ENCODE data around the gene SIX5.
"Not testable (repeated sequence)": the region's sequence is repeated elsewhere in the genome, so short reads cannot be mapped to it uniquely, and the experiment has no call there.

SIX5 gene

DNA sequence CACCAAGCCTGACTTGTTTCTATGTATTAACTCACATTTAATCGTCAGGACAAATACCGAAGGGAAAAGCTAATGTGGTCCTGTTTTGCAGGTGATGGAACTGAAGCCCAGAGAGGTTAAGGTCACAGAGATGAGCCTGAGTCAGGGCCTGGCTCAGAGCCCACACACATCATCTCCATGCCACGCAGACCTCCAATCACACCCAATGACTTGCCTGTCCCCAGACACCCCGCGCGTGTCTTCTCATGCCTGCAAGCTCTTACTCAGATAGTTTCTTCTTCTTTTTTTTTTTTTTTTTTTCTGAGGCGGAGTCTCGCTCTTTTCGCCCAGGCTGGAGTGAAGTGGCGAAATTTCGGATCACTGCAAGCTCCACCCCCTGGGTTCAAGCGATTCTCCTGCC is 16.4 kb downstream of the SIX5 start:
- DNase-seq = no peak

DNA sequence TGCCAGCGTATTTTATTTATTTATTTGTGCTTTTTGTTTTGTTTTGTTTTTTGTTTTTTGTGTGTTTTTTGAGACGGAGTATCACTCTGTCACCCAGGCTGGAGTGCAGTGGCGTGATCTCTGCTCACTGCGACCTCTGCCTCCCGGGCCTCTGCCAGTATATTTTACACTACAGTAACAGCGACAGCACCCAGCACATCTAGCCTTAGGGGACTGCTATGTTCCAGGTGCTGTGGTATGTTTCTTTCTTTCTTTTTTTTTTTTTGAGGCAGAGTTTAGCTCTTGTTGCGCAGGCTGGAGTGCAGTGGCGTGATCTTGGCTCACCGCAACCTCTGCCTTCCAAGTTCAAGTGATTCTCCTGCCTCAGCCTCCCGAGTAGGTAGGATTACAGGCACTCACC is 17.6 kb downstream of the SIX5 start:
- not testable (repeated sequence) for DNase-seq

- DNase-seq = no peak
These were observed 21.5 kb downstream of the SIX5 start for GRCh38 chr19:45747513-45747912.

GRCh38 chr19:45746866-45747265 is 22.2 kb downstream of the SIX5 start:
- no peak for DNase-seq

GRCh38 chr19:45745606-45746005 is 23.4 kb downstream of the SIX5 start:
- no peak for DNase-seq

DNA sequence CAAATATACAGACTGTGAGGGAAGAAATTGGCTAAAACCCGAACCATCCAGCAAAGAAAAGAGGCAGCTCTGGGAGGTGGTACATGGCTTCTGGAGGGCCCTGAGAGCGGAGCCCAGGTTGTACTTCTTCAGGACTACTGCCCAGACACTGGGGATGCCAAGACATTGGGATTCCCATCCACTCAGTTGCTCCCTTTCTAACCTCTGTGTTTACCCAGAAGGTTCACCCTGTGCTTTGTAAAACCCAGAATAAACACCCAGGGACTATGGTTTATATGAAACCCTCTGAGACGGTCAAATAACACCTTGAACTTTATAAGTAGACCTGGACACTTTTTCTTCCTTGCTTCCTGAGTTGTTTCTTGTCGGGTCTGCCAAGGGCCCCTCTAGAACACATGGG is 26.1 kb downstream of the SIX5 start:
- no peak for DNase-seq

DNA sequence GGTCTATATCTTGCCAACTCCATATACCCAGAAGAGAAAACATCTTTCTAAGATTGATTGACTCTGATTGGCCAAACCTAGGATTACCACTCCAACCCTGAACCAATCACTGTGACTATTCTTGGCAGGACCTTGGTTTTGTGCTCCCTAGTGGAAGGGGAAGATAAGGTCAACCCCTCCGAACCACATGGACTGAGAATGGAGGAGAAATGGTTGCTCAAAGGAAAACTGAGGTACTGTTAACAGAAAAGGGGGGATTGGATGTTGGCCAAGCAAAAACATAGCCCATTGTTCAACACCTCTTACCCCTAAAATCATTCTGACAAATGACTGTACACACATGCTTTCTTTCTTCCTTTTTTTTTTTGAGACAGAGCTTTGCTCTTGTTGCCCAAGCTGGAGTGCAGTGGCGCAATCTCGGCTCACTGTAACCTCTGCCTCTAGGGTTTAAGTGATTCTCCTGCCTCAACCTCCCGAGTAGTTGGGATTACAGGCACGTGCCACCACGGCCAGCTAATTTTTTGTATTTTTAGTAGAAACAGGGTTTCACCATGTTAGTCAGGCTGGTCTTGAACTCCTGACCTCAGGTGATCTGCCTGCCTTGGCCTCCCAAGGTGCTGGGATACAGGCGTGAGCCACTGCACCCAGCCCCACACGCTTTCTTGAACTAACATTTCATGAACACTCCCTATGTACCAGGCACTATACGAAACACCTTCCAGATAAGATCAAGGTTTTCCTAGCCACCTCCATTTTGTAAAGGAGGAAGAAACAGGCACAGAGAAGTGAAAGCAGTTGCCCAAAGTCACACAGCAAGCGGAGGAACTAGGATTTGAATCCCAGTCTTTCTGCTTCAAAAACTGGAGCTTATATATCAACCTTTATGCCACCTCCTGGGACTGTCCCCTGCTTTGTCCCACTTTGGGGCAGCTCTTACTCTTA is 29.3 kb downstream of the SIX5 start:
- DNase-seq = no peak

DNA sequence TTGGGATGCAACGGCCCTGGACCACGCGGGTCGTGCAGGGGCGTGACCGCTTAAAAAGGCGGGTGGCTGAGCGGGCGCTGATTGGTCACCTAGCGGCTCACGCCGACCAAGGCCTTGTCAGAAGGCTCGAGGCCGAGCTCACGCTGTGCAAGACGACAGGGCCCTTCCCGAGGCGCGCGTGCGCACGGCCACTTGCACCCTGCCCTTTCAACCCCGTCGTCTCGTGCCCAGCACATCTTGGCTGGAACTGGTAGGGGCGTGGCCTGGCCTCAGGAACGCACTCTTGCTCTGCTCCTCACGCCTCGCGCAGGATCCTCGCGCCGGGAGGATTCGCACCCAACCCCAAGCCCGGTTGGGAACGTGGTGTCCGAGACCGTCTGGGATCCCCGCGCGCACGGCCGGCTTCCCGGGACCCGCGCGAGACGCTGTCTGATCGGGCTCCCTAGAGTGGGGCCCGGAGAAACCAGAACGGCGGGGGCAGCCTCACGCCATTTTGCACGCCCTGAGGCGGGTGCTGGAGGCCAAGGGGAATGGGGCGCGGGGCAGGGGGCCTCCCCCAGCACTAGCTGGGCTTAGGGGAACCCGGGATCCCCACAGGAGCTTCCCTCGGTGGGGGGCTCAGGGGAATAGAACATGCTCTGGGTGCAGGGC is 35.8 kb downstream of the SIX5 start, which contains the start of gene MEIOSIN:
Gene MEIOSIN (plus strand): TSS at position 280 of the 651 bp plus-strand sequence. CDS start 1,938 bp downstream, outside the sequence.
- no peak for DNase-seq

GRCh38 chr19:45730368-45731288 is 38.4 kb downstream of the SIX5 start, which contains the start of gene FBXO46:
Gene FBXO46 (minus strand): TSS chr19:45730896. CDS start chr19:45713495, 17,401 bp downstream.
- peak; percentile 90 to 94 for DNase-seq

GRCh38 chr19:45729800-45730290 is 39.2 kb downstream of the SIX5 start:
- DNase-seq = peak; percentile 18 to 29

- not testable (repeated sequence) for DNase-seq
These were observed 40.4 kb downstream of the SIX5 start for GRCh38 chr19:45728683-45729082.

DNA sequence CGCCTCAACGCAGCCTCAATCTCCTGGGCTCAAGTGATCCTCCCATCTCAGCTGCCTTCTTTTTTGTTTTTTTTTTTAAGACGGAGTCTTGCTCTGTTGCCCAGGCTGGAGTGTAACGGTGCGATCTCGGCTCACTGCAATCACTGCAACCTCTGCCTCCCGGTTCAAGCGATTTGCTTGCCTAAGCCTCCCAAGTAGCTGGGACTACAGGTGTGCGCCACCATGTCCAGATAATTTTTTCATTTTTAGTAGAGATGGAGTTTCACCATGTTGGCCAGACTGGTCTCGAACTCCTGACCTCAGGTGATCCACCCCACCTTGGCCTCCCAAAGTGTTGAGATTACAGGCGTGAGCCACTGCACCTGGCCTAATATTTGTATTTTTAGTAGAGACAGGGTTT is 49.0 kb downstream of the SIX5 start:
- not testable (repeated sequence) for DNase-seq

DNA sequence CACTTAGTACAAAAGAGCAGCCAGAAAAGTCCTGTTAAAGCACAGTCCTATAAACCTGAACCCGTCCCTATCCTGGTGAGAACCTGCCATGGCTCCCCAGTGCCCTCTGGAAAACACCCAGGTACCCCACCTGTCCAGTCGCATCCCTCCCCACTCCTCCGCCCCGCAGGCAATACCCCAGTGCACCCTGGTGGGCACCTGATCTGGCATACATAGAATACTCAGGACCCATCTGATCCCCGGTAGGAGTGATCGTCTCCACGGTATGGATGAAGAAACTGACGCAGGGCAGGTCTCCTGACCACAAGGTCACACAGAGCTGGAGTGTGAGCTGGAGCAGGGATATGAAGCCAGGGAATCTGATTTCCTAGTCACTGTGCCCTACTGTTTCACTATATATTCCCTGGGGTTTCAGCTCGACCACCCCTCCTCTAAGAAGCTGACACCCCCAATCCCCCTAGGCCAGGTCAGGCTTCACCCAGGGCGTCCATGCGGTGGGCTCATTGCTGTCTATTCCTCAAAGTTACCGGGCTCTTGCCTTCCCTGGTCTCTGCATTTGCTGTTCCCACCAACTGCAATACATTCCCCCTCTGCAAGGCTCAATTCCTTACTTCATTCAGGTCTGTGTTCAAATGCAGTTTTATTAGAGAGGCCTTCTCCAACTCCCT is 50.9 kb downstream of the SIX5 start:
- DNase-seq = no peak

- peak; percentile 97 for DNase-seq
These were observed 51.7 kb downstream of the SIX5 start for GRCh38 chr19:45717131-45717982.

DNA sequence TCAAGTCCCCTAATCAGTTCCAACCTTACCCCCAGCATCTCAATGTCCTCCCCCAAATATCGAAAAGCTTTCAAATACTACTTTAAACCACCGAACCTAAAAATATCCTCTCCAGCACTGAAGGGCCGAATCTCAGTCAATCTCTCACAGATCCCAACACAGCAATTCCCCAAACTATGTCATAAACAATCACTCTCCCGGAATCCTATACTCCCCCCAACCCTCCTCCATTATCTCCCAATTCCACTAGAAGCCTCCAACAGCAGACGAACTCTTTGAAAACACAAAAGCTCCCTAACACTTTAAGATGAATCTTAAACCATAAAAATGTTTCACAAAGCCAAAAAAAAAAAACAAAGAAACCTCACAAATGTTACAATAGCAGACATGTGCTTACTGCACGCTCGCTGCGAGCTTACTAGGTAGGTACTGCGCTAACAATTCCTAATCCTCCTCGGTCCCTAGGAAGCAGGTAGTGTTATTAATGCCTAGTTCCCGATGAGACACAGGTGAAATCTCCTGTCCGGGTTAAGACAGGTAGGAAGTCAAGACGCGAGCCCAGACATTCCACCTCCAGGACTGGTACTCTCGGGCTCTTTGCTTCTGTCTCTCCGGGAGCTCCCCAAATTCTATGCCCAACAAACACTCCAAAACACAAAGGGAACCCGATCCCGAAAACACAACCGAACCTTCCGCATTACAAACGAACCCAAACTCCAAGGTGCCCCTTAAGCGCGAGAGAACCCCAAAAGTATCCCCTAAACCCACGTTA is 52.5 kb downstream of the SIX5 start:
- DNase-seq = peak; percentile 19 to 32

DNA sequence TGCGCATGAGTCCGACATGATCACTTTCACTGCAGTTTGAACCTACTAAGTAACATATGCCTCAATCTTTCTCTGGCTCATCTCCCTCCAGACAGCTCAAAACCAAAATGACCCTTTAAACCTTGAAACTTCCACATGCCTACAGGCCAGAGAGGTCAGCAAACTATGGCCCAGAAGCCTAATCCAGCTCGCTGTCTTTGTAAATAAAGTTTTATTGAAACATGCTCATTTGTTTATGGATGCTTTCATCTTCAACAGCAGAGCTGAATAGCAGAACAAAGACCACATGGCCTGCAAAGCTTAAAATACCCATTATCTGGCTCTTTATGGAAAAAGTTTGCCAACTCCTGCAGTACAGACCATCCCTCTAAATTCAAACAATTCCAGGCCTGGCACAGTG is 53.9 kb downstream of the SIX5 start:
- DNase-seq = no peak
